Activated B cell treated with CpG ODN at 0.5 μM for 24 hours (primary cell): ENCODE measurements around the gene AGTRAP. TPM values are rescaled to one million over a fixed set of nuclear protein-coding genes. Genes with fewer than 3 reads are reported as not detected.

Source experiments
- ATAC-seq: fragments of 200-7000 bp; cut with Tn5 transposase; one replicate; pipeline ENCODE4 v1.10.0; 2021; ENCODE audit warnings: low read depth, mild to moderate bottlenecking, moderate library complexity
- CTCF ChIA-PET: fragments of 350-600 bp; sonication (Branson Sonifier 250); formaldehyde crosslinking; loops from one replicate; lab custom pipeline; 2021; ENCODE audit warnings: antibody characterized with exemption; lab: Charles Lee
- POLR2A ChIA-PET: fragments of 350-600 bp; sonication (Branson Sonifier 250); formaldehyde crosslinking; loops from one replicate; lab custom pipeline; 2021; ENCODE audit warnings: antibody characterized with exemption; lab: Charles Lee
- DNase-seq: peaks from one replicate; pipeline ENCODE4 v3.0.0; 2022
- H3K27ac Mint-ChIP-seq: one replicate; pipeline ENCODE4 v1.8.0; 2020; ENCODE audit warnings: mixed read lengths
- H3K27me3 Mint-ChIP-seq: one replicate; pipeline ENCODE4 v1.8.0; 2021; ENCODE audit warnings: mixed read lengths
- H3K36me3 Mint-ChIP-seq: one replicate; pipeline ENCODE4 v1.8.0; 2021; ENCODE audit warnings: low read depth, mixed read lengths
- H3K4me1 Mint-ChIP-seq: one replicate; pipeline ENCODE4 v1.8.0; 2021; ENCODE audit warnings: mixed read lengths
- H3K4me3 Mint-ChIP-seq: one replicate; pipeline ENCODE4 v1.8.0; 2020; ENCODE audit warnings: mild to moderate bottlenecking, mixed read lengths
- H3K9me3 Mint-ChIP-seq: one replicate; pipeline ENCODE4 v1.8.0; 2020; ENCODE audit warnings: mixed read lengths
- intact Hi-C: fragments of 100-400 bp; cut with micrococcal nuclease; formaldehyde crosslinking; loops from one replicate; pipeline ENCODE4 v1.15.1; 2024
- total RNA-seq: library from RNA; stranded (reverse); gene quantifications from 2 replicates; pipeline ENCODE4 v1.2.3, GENCODE V29; 2022
- TF ChIP-seq, protein P1 (sequence below): fragments of 200-600 bp; IDR thresholded peaks from one replicate; pipeline ENCODE4 v1.8.0; 2022; ENCODE audit warnings: antibody characterized with exemption, mild to moderate bottlenecking

The AGTRAP gene
- total RNA-seq, 1 donor from 2014 or later: 13.9 TPM

DNA sequence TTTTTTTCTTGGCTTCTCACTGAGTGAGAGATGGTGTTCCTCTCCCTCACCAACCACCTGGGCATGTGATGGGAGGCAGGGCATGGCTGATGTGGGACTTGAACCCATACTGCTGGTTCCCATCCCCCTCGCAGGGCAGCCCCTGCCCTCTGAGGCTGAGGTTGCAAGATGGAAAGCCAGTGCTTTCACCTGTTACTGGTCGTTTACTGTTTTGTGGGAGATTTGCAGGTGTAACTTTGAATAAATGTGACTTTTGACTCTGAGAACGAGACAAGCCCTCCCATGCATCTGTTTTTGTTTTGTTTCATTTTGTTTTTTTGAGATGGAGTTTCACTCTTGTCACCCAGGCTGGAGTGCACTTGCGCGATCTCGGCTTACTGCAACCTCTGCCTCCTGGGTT, 47.6 kb downstream of the AGTRAP start:
- no peaks in the 10 kb centered on the region for H3K9me3 Mint-ChIP-seq
- H3K4me3 Mint-ChIP-seq: no peak overlapping the region
- peaks cover 22% of the 10 kb centered on the region for H3K4me1 Mint-ChIP-seq
- TF ChIP-seq, protein P1, sequence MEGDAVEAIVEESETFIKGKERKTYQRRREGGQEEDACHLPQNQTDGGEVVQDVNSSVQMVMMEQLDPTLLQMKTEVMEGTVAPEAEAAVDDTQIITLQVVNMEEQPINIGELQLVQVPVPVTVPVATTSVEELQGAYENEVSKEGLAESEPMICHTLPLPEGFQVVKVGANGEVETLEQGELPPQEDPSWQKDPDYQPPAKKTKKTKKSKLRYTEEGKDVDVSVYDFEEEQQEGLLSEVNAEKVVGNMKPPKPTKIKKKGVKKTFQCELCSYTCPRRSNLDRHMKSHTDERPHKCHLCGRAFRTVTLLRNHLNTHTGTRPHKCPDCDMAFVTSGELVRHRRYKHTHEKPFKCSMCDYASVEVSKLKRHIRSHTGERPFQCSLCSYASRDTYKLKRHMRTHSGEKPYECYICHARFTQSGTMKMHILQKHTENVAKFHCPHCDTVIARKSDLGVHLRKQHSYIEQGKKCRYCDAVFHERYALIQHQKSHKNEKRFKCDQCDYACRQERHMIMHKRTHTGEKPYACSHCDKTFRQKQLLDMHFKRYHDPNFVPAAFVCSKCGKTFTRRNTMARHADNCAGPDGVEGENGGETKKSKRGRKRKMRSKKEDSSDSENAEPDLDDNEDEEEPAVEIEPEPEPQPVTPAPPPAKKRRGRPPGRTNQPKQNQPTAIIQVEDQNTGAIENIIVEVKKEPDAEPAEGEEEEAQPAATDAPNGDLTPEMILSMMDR: no peak
- ChIA-PET POLR2A (no interaction called here), CTCF (no interaction called here)
- H3K27ac Mint-ChIP-seq: no peak overlapping the region
- no peak for ATAC-seq
- DNase-seq: no peak
- no peaks in the 10 kb centered on the region for H3K36me3 Mint-ChIP-seq
- H3K27me3 Mint-ChIP-seq: no peaks in the 10 kb centered on the region
- intact Hi-C loops: loop anchor here (10.0 kb wide), 1 partner anchor 51 kb away; no protein-coding TSS in a partner anchor

DNA sequence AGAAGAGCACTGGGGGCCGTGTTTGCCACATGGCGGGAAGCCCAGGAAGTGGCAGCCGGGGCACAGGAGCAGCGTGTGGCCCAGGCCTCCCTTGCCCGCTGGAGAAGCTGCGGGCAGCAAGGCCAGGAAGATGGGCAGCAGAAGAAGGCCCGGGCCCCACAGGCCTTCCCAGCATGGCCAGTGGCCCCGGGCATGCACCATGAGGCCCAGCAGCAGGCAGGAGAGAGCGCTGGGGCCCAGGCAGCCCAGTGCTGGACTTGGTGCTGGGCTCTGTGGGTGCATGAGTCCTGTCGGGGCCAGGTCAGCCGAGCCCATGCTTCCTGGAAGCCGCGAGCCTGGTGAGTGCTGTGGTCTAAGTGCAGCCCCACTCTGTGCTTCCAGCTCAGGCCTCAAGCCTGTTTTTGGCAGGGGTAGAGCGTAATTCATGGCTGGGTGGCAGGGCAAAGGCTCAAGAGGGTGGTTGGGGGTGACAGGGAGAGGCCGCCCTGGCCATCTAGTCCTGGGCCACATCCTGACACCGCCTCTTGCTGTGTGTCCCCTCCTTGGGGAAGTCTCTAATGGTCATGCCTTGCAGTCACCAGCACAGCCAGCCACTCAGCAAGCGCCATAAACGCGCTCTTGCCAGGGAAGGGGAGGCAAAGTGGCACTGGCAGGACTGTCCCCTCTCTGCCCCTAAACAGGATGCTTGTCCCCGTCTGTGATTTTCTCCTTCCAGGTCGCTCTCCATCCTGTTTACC, 48.5 kb downstream of the AGTRAP start:
- intact Hi-C loops: loop anchor here (2.0 to 10.0 kb wide), 2 partner anchors 20 to 50 kb away; partner anchors contain the start of gene MTHFR
- ATAC-seq: no peak
- TF ChIP-seq, protein P1: no peak
- Mint-ChIP-seq H3K4me1 (peaks cover 22% of the 10 kb centered on the region), H3K4me3 (no peak overlapping the region), H3K36me3 (peaks cover 1% of the 10 kb centered on the region), H3K9me3 (no peaks in the 10 kb centered on the region), H3K27me3 (no peaks in the 10 kb centered on the region), H3K27ac (no peak overlapping the region)
- no peak for DNase-seq
- POLR2A ChIA-PET: interaction anchor here (0.8 to 4.3 kb wide), 3 partner anchors 22 to 124 kb away, joined by 3 to 17 read pairs (median 3); partner anchors contain the start of genes CLCN6 and MTHFR
- CTCF ChIA-PET: interaction anchor here (0.8 to 2.2 kb wide), 3 partner anchors 13 to 109 kb away, joined by 3 to 7 read pairs (median 4); no protein-coding TSS in a partner anchor

DNA sequence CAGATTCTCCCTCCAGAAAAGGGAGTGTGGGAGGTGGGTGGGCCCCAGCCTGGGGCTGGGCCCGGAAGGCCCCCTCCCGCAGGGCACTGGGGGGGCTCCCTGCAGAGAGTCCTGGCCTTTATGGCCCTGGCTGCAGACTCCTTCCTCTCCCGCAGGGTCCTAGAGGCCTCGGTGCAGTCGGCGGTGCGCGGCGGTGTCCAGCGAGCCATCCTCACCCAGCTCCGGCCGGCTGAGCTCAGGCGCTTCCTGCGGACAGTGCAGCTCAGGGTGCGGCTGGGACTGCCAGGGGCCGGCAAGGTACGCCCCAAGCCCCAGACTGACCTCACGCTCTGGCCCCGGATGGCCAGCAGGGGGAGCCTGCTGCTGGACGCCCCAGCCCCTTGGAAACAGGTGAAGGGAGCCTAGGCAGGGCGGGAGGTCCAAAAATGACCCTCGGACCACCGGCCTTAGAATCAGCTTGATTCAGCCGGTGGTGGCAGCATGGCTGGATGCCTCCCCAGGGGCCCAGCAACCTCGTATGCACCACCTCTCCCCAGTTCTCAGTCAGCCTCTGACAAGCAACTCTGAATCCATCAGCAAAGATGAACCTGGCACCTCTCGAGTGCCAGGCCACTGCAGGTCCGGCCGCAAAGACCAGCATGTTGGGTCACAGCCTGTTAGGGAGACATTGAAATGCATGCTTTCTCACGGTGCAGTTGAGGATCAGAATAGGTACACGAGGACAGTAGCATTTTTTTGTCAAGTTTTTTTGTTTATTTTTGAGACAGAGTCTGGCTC, 49.2 kb downstream of the AGTRAP start:
- peak; percentile 55 for DNase-seq
- Mint-ChIP-seq H3K9me3 (no peaks in the 10 kb centered on the region), H3K4me3 (peak overlapping the region; percentile 44), H3K4me1 (peaks cover 22% of the 10 kb centered on the region), H3K36me3 (peaks cover 7% of the 10 kb centered on the region), H3K27me3 (no peaks in the 10 kb centered on the region), H3K27ac (peak overlapping the region; percentile 71)
- intact Hi-C loops: loop anchor here (1.0 to 10.0 kb wide), 3 partner anchors 20 to 109 kb away; partner anchors contain the start of gene MTHFR
- ATAC-seq: peak; percentile 86
- POLR2A ChIA-PET: interaction anchor here (0.8 to 4.3 kb wide), 4 partner anchors 21 to 124 kb away, joined by 3 to 17 read pairs (median 3); partner anchors contain the start of genes CLCN6 and MTHFR
- TF ChIP-seq, protein P1: peak; percentile 88
- CTCF ChIA-PET: interaction anchor here (0.7 to 2.2 kb wide), 3 partner anchors 13 to 40 kb away, joined by 3 to 7 read pairs (median 4); no protein-coding TSS in a partner anchor

DNA sequence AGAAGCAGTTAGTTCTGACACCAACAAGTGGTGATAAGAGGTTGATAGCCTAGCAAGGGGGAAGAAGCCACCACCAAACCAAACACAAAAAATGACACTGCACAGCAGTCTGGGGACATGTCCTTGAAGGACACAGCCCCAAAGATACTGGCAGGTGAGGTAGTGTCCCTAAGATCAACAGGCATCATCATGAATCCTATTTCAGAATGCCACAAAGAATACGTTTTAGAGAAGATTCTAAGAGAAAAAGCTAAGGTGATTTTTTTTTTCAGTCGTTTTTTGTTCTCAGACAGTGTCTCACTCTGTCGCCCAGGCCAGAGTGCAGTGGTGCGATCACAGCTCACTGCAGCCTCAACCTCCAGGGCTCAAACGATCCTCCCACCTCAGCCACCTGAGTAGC, 50.2 kb downstream of the AGTRAP start:
- Mint-ChIP-seq H3K27ac (peak overlapping the region; percentile 41), H3K4me1 (peaks cover 28% of the 10 kb centered on the region), H3K9me3 (no peaks in the 10 kb centered on the region), H3K36me3 (peaks cover 15% of the 10 kb centered on the region), H3K27me3 (no peaks in the 10 kb centered on the region), H3K4me3 (no peak overlapping the region)
- POLR2A ChIA-PET: interaction anchor here (0.6 to 4.3 kb wide), 5 partner anchors 11 to 362 kb away, joined by 3 to 17 read pairs (median 6); no protein-coding TSS in a partner anchor
- intact Hi-C loops: loop anchor here (10.0 kb wide), 1 partner anchor 49 kb away; no protein-coding TSS in a partner anchor
- CTCF ChIA-PET: interaction anchor here (1.7 to 2.2 kb wide), 2 partner anchors 12 to 17 kb away, joined by 4 to 7 read pairs; no protein-coding TSS in a partner anchor
- DNase-seq (no peak), ATAC-seq (no peak)
- TF ChIP-seq, protein P1: no peak
